NCI-H446 (cell line): ENCODE measurements around the gene NBEAL1.
"Not testable (repeated sequence)": the region's sequence is repeated elsewhere in the genome, so short reads cannot be mapped to it uniquely, and the experiment has no call there.

Experiments
- DNase-seq, 2 experiments: peaks; one replicate each; lab custom pipeline; 2025; lab: John Stamatoyannopoulos, UW

The NBEAL1 gene

DNA sequence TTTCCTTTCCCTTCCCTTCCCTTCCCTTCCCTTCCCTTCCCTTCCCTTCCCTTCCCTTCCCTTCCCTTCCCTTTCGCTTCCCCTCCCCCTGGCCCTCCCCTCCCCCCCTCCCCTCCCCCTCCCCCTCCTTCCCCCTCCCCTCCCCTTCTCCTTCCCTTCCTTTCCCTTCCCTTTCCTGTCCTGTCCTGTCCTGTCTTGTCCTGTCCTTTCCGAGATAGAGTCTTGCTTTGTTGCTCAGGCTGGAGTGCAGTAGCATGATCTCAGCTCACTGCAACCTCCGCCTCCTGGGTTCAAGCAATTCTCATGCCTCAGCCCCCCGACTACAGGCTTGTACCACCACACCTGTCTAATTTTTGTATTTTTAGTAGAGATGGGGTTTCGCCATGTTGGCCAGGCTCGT lies 24.5 kb downstream of the NBEAL1 start:
- DNase-seq, result not testable (repeated sequence)

GRCh38 chr2:203040966-203041521 lies 26.4 kb downstream of the NBEAL1 start:
- DNase-seq, result no peak

DNA sequence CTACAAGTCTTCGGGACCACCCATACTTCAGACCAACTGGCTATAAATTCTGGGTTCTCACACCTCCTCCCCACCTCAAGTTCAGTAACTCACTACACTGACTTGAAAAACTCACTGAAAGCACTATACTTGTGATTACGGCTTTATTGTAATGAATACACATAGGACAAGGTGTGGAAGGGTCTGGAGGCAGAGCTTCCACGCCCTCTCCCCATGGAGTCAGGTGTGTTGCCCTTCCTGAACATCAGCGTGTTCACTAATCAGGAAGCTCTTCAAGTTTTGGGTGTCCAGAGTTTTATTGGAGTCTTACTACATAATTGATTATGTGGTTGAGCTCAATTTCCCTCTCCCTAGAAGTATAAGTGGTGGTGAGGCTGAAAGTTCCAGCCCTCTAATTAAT lies 27.5 kb downstream of the NBEAL1 start:
- DNase-seq, result no peak

GRCh38 chr2:203043226-203043625 lies 28.6 kb downstream of the NBEAL1 start:
- DNase-seq, result no peak

DNA sequence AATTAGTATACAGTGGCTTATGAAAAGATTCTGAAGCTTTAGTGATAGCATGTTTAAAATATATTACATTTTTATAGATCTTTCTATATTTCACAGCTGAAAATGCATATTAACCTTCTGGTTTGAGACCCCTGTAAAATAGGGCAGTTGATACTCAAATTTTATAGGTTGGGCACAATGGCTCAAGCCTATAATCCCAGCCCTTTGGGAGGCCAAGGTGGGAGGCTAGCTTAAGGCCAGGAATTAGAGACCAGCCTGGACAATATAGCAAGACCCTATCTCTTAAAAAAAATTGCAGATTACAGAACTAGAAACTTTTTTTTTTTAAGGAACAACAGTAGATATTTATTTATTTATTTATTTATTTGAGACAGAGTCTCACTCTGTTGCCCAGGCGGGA lies 31.2 kb downstream of the NBEAL1 start:
- DNase-seq, result no peak

DNA sequence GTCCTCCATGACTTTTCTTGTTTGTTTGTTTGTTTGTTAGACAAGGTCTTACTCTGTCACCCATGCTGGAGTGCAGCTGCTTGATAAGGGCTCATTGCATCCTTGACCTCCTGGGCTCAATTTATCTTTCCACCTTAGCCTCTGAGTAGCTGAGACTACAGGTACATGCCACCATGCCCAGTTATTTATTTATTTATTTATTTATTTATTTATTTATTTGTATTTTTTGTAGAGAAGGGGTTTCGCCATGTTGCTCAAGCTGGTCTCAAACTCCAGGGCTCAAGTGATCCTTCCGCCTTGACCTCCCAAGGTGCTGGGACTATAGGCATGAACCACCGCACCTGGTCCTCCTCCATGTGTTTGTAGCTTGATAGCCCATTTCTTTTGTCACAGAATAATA lies 37.9 kb downstream of the NBEAL1 start:
- no peak for DNase-seq

DNA sequence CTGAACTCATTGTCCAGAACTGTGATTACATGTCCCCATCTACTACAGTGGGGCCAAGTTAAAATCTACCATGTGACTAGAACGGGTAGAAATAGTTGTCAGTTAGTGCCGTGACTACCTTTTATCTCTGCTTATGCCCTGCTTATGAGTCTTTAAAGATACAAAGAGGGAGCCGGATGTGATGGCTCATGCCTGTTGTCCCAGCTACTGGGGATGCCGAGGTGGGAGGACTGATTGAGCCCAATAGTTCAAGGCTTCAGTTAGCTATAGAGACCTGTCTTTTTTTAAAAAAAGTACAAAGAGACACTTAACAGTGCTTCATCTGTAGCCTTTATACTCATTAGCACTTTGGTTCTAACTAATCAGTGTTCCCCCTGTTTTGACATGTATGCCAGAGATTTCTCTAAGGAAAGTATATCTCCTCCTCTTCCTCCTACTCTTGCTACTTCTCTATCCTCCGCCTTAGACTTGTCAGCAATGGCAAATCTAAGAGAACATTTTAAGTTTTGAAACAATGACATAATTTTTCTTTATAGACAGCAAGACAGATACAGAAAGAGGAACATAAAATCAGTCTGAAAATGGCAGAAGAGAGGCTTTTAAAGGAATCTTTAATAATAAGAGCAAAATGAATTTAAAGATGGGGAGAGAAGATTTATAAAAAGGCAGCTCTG lies 45.0 kb downstream of the NBEAL1 start:
- no peak for DNase-seq

GRCh38 chr2:203061346-203061745 lies 46.7 kb downstream of the NBEAL1 start:
- DNase-seq, result no peak

GRCh38 chr2:203062126-203062525 lies 47.5 kb downstream of the NBEAL1 start:
- DNase-seq, result no peak

DNA sequence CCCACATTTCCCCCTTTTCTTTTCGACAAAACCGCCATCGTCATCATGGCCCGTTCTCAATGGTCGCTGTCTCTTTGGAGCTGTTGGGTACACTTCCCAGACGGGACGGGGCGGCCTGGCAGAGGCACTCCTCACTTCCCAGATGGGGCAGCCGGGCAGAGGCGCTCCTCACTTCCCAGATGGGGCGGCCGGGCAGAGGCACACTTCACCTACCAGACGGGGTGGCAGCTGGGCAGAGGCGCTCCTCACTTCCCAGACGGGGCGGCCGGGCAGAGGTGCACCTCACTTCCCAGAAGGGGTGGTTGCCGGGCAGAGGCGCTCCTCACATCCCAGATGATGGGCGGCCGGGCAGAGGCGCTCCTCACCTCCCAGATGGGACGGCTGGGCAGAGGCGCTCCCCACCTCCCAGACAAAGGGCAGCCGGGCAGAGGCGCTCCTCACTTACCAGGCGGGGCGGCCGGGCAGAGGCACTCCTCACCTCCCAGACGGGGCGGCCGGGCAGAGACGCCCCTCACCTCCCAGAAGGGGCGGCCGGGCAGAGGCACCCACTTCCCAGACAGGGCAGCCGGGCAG lies 51.9 kb downstream of the NBEAL1 start:
- DNase-seq, result not testable (repeated sequence)

DNA sequence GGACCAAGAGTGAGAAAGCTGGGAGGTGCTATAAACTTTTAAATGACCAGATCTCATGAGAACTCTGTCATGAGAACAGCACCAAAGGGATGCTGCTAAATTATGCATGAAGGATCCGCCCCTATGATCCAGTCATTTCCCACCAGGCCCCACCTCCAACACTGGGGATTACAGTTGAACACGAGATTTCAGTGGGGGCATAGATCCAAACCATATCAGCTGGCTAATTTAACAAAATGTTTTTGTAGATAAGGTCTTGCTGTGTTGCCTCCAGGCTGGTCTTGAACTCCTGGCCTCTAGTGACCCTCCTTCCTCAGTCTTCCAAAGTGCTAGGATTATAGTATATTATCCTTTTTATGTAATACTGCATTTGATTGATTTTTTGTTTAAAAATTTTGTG lies 56.0 kb downstream of the NBEAL1 start:
- no peak for DNase-seq

GRCh38 chr2:203071148-203071547 lies 56.5 kb downstream of the NBEAL1 start:
- no peak for DNase-seq

DNA sequence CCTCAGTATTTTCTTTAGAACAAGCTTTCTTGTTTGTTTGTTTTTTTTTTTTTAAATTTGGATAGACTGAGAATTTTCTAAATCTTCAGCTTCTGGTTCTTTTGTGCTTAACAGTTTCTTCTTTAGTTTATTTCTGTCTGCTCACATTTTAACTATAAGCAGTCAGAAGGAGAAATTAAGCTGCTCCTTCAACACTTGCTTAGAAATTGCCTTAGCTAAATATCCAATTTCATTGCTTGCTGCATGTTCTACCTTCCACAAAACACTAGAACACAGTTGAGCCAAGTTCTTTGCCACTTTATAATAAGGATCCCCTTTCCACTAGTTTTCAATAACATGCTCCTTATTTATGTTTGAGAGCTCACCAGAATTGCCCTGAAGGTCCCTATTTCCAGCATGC lies 57.7 kb downstream of the NBEAL1 start:
- DNase-seq, result no peak

DNA sequence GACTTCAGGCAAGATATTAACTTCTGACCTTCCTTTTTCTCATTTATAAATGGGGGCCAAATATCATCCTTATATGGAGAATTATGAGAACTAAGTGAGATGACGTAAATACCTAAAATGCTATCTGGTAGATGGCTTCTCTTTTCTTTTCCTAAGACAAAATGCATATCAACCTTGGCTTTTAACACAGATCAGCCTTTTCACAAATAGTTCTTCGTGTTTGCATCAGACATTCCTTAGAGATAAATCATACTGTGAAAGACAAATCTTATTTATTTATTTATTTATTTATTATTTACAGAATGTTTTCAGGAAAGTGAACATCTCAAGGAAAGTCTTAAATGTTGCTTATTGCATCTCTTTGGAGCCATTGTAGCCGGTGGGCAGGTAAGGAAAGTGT lies 62.8 kb downstream of the NBEAL1 start:
- DNase-seq, result no peak

- DNase-seq, result no peak
These were observed 65.9 kb downstream of the NBEAL1 start for GRCh38 chr2:203080447-203081045.

- DNase-seq, result no peak
These were observed 68.7 kb downstream of the NBEAL1 start for GRCh38 chr2:203083328-203083727.

DNA sequence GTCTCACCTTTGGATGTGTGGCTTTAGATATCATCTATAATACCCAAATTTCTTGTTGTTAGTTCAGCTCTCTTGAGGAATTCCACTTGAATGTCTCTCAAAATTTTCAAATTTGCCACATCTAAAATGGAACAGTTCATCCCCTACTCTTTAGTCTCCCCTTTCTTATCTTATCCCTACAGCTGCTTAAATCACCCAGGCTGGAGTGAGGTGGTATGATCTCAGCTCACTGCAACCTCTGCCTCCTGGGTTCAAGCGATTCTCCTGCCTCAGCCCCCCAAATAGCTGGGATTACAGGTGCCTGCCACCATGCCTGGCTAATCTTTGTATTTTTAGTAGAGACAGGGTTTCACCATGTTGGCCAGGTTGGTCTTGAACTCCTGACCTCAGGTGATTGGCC lies 71.7 kb downstream of the NBEAL1 start:
- not testable (repeated sequence) for DNase-seq

GRCh38 chr2:203090721-203091120 lies 76.0 kb downstream of the NBEAL1 start:
- not testable (repeated sequence) for DNase-seq

DNA sequence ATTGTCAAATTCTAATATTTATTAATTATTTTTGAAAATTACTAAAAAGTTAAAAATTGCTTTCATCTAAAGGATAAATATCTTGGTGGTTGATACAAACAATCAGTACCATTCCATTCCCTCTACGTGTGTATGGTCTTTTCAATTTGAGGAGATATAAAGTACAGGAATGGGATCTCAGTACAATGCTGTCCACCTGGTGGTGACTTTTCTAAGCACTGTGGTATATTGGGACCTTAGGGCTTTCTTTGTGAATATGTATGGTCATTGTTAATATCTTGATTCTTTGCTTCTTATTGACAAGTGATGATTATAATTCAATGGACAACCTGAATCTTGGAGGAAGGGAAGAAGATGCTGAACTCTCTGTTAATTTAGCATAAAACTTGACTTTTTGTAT lies 83.1 kb downstream of the NBEAL1 start:
- DNase-seq, result no peak

DNA sequence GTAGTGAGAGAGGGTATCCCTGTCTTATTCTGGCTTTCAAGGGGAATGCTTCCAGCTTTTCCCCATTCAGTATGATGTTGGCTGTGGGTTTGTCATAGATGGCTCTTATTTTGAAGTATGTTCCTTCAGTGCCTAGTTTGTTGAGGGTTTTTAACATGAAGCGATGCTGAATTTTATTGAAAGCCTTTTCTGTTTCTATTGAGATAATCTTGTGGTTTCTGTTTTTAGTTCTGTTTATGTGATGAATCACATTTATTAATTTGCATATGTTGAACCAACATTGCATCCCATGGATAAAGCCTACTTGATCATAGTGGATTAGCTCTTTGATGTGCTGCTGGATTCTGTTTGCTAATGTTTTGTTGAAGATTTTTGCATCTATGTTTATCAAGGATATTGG lies 87.7 kb downstream of the NBEAL1 start:
- not testable (repeated sequence) for DNase-seq

- DNase-seq, result no peak
These were observed 89.6 kb downstream of the NBEAL1 start for GRCh38 chr2:203104273-203104672.

DNA sequence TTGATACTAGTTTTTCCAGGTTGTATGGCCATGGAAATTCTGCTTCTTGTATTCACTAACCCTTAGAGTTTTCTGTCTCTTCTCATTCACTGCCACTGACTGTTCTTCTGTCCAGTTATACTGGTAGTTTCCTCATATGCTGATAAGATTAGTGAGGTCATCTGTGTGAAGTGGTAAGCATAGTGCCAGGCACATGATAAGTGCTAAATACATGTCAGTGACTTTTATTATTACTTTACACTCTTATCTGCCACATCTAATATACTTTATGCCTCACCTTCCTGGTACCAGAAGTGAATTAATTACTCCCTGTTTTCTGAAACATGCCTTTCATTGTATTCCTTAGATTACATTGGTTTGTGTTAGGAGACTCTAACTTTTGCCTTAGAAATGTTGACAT lies 91.3 kb downstream of the NBEAL1 start:
- no peak for DNase-seq

DNA sequence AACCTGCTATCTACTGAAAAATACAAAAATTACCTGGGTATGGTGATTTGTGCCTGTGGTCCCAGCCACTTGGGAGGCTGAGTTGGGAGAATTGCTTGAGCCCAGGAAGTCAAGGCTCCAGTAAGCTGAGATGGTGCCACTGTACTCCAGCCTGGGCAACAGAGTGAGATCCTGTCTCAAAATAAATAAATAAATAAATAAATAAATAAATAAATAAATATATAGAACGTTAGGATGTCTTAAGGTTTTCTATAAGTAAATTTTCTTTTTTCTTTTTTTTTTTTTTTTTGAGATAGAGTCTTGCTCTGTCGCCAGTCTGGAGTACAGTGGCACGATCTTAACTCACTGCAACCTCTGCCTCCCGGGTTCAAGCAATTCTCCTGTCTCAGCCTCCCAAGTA lies 95.8 kb downstream of the NBEAL1 start:
- not testable (repeated sequence) for DNase-seq
